Mesenteric fat pad (tissue), 1 donor: Measurements from ENCODE around the gene WBP4. TPM values are rescaled to one million over a fixed set of nuclear protein-coding genes. Genes with fewer than 3 reads are reported as not detected.
A peak's percentile ranks its signal among the peaks of the same experiment; 100 is the strongest.

Experiments used
- DNase-seq: peaks from one replicate; pipeline ENCODE4 v3.0.0-alpha.2; 2020; ENCODE audit warnings: low spot score
- total RNA-seq: library from RNA; stranded (reverse); fragmentation: NEBNext Ultra II Directional; extraction: Animal tissue kit (Norgen Biotek cat#: 25700); gene quantifications from one replicate; pipeline ENCODE4 v1.2.1, GENCODE V29; 2021
- donor health status: DM: yes; HTN: yes; CAD: no.

WBP4 gene
- total RNA-seq, 1 donor from 2014 or later = 11.9 TPM

DNA sequence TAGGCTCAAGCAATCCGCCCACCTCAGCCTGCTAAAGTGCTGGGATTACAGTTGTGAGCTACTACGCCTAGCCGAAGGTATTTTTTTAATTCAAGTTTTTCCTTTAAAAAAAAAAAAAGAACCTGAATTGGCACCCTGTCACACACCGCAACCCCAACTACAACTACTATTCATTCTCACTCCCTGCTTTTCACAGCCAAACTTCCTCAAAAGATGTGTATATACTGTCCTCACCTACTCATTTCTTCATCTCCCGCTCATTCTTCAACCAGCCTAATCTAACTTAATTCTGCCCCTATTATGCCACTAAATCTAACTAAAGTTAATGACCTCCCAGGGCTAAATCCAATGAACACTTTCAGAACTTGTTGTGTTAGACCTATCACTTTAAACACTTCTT lies 12.7 kb upstream of the WBP4 start:
- DNase-seq = no peak

DNA sequence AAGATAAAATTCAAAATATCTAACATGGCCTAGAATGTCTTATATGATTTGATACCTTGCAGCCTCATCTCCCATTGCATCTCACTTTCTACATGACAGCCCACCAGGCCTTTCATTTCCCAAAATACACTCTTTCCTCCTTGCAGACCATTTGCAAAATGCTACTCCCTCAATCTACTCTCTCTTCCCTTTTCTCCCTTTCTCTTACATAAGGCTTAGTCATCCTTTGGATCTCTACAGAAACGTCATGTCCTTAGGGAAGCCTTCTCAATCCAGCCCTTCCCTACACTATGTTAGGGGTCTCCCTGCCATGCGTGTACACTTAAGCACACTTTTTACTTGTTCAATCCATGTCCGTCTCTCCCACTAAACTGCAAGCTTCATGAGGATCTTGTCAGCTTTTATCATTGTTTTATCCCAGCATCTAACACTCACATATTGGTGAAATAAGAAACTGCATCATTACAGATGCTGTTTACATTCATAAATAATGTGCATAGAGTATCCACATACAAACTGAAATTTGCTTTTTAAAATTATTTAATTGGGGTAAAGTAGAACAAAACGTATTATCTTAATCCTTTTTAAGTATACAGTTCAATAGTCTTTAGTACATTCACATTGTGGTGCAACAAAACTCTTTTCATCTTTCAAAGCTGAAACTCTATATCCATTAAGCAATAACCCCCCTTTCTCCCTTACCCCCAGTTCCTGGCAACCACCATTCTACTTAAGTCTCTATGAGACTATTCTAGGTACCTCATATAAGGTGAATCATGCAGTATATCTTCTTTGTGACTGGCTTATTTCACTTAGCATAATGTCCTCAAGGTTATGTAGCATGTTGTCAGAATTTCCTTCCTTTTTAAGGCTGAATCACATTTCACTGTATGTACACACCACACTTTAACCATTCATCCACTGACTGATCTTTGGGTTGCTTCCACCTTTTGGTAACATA lies 11.5 kb upstream of the WBP4 start:
- no peak for DNase-seq

DNA sequence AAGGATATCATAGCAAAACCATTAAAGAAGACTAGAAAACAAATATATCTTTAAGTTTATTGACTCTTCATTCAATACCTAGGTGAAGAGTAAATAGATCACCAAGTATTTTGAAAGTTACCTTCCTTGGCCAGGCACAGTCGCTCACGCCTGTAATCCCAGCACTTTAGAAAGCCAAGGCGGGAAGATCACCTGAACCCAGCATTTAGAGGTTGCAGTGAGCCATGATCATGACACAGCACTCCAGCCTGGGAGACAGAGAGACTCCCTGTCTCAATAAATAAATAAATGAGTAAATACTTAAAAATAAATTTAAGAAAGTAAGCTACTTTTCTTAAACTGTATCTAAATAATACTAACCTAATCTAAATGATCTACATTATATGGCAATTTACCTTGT lies 8.9 kb upstream of the WBP4 start:
- DNase-seq = no peak

DNA sequence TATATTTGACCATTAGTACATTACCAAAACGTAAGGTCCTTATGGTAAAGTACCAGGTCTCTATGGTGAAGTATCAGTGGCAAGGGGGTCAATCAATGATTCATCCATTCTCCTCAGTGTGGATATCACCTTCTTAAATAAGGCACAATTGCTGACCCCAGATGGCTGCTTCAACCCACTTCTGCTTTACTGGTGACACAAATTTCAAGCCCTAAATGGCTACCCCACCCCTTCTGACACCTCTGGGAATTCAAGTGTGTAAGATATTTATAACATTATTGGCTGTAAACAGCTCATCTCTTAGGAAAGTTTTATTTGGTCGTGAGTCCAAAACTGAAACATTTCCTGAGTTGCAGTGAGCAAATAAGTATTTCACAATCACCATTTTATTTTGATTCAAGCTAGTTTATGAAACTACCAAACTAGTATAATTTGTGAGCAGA lies 7.9 kb upstream of the WBP4 start:
- no peak for DNase-seq

DNA sequence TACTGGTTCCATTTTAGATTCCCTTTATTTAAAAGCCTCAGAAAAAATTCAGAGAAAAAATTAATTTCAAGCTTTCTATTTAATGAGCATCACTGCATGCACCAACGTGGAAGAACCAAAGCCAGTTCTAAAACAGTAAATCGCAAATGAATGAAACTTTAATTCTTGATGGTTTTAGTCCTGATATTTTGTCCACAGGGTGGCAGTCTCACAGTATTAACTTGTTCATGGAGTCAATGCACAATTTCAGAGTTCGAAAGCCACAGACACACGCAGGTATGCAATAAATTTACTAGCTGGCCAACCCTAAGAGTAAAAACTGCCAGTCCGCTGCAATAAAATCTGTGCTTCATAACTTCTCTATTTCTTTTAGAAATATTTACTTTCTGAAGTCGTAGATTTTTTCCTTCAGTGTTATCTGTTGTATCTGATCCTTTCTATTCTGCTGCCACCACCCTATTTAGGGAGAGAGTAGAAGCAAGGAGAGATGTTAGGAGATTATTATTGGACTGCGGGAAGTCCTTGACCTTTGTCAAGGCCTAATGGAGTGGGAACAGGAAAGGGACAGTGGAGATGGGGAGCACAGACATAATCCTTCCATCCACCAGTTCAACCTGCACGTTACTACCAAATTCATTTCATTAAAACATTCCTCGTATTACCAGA lies 7.0 kb upstream of the WBP4 start:
- no peak for DNase-seq

DNA sequence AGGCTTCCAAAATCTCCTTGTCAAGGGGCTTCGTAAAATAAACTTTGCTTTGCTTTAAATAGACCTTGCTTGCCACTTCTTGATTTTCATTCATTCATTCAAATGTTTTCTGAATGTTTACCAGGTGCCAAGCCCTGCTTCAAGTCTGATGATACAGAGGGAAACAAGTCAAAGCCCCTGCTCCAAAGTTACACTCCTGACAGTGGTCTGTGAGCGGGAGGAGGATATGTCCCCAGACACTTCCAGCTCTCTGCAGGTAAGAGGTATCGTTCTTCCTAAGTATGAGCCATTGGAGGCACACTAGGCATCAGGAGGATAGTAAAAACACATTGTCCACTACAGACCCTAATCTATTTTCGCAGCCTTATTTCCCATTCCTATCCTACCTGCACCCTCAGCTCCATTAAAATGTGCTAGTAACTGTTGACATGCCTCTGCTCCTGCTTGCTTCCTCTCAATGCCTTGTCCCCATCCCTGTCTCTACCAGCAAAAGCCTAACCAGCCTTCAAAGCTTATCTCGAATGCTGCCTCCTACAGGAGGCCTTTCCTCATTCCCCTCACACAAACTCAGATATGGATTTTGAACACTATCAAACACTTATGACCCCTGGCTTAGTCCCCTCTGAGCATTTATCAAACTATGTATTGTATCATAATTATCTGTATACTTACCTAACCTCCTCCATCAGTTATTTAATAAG lies 6.2 kb upstream of the WBP4 start:
- no peak for DNase-seq

DNA sequence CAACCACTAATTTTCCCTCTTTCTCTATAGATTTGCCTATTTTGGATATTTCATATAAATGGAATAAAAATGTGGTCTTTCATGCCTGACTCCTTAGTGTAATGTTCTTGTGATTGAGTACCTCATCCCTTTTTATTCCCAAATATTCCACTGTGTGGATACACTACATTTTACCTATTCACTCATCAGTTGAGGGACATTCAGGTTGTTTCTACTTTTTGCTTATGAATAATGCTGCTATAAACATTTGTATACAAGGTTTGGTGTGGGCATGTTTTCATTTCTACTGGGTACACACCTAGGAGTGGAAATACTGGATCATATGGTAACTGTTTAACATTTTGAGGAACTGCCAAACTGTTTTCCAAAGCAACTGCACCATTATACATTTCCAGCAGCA lies 5.1 kb upstream of the WBP4 start:
- no peak for DNase-seq

DNA sequence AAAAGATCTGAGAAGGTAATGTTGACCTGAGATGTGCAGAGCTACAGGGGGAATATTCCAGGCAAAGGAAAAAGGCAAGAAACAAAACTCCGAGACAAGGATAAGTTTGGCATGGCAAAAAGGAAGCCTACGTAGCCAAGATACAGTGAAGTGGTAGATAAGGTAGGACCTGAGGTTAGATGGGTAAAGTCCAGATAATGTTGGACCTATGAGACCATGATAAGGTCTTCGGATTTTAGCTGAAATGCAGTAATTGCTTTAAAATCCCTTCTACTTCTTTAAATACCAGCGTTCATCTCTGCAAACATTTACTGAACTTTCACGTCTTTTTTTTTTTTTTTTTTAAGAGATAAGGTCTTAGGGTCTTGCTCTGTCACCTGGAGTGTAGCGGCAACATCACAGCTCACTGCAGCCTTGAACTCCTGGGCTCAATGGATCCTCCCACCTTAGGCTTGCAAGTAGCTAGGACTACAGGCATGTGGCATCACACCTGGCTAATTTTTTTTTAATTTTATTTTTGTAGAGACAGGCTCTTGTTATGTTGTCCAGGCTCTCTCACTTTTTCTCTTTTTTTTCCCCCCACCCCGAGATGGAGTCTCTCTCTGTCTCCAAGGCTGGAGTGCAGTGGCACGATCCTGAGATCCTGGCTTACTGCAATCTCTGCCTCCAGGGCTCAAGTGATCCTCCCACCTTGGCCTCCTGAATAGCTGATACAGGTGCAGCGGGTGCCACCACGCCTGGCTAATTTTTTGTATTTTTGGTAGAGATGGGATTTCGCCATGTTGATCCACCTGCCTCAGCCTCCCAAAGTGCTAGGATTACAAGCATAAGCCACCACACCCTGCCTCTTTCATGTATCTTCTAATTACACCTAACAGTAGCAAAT lies 4.2 kb upstream of the WBP4 start:
- no peak for DNase-seq

DNA sequence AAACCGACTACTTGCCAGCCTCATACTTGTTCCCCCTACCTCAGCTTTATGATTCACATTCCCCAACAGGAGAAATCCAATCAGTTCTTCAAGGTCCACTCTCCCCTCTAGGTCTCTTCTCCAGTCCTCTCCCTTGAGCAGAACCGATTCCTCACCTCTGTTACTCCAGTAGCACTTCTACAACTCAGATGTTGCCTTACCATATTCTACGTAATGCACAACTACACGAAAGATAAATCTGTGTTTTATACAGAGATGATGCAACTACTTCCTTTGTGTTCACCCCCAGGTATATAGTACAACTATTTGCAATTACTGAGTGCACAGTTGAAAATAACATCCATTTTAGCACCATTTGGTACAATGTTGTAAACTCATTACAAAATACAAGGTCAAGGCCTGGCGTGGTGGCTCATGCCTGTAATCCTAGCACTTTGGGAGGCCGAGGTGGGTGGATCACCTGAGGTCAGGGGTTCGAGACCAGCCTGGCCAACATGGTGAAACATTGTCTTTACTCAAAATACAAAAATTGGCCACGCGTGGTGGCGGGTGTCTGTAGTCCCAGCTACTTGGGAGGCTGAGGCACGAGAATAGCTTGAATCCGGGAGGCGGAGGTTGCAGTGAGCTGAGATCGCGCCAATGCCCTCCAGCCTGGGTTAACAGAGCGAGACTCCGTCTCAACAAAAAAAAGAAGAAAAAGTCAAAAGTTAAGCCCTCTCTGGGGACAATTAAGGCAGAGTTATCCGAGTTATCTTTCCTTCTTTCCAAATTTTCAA lies 2.8 kb upstream of the WBP4 start:
- no peak for DNase-seq

DNA sequence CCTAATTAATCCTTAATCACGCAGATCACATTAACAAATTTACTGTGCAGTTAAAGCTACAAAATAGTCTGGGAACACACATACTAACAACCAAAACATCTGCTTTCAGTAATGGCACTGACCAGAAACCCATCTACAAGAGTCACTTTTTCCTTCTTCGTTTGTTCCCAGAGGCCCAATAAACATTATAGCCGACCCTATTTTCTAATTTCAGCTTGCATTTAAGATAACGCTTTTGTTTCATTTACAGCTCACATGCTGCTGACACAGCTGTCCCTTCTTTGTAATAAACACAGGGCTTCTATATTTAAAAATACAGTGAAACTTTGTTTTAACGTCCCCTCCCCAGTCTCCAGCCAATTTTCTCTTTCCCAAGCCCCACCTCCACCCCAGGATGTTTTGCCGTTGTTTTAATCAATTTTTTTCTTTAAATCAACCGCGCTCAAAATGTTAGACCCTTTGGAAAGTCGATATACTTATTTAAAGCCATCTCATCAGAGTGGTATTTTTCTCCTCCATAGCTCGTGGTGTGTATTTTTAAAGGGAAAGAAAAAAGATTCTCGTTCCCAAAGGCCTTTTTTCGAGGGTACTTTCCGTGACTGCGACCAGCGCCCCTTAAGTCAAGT lies 1.7 kb upstream of the WBP4 start:
- no peak for DNase-seq

DNA sequence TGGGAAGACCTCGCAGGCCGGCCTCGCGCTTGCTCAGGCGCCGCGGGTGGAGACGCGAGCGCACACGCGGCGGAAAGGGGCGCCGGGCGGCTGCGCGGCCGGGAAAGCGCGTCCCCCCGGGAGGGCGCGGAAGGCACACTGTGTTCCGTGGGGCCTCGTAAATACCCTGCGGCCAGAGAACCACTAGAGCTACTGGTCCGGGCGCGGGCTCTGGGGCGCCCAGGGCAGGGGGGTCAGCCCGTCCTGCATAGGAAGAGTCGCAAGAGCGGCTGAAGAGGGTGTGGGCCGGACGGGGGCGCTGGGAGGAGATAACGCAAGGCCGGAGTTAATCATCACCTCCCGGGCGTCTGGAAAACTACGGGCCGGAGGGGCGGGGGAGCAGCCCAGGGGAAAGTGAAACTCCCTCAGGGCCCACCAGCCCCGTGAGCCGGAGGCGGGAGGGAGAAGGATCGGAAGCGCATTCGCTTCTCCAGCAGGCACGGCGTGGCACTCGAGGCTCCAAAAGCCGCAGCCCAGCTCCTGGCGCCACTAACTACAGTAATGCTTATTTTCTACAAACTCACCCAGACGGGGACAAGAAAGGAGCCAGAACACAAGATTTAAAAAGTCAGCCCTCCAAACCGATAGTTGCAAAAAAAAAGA lies 1.1 kb upstream of the WBP4 start:
- peak; percentile 95 for DNase-seq

DNA sequence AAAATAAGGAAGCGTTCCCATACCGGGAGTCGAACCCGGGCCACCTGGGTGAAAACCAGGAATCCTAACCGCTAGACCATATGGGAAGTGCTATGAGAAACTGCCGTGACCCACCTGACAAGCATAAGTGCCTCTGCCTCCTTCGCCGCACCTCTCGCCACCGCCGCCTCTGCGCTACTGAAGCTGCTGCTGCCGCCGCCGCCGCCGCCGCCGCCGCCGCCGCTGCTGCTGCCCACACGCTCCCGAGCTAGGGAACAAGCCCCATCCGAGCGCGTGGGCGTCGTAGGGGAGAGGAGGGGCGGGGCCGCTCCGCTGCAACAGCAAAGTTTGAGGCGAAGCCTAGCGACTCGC lies 610 bp upstream of the WBP4 start:
- DNase-seq = peak; percentile 93

DNA sequence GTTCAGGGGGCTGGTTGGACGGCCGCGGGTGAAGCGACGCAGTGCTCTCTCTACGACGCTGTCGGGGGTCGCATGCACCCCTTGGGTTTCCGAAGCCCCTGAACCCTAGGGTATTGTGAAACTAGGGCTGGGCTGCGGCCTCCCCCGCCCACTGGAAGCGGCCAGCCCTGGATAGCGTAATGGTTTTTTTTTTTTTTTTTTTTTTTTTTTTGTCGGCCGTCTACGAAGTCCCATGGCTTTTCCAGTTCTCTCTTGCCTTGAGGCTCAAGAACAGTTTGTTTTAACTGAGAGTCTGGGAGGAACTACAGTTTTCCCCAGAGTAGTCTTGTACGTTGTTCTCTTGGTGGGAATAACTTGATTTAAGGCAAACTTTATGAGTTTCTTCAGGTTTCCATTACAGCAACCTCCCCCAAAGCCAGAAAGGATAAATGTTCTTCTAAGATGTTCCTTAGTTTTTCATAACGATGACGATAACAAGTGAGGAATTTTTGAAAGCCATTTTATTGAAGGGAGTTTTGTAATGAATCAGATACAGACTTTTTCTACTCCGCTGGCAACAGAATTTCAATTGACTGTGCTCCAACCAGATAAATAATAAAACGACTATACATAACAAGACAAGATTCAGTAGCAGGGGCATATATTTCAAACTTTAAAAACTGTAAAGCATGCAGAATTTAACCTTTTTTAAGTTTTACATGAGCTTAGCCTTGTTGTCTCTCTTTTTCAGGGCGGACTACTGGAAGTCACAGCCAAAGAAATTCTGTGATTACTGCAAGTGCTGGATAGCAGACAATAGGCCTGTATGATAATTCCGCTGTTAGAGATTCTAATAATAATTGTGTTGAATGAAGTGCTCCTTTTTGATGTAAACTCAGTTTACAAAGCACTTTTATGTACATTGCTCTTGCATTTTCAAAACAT lies 867 bp downstream of the WBP4 start:
- no peak for DNase-seq

DNA sequence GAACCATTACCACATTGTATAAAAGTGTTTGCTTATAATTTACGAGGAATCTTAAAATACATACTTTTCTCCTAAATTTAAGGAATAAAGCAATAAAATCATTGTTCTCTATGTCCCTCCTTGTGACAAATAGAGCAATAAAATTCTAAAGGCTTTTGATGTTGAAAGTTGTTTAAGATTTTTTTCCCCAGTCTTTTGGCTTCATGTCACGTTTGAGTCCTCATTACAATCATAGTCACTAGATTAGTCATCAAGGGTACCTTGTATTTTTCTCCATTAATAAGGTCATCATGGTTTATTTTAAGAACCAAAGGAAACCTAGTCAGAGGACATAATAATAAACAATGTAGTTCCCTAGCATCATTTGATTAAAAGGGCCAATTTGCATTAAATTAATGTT lies 3.2 kb downstream of the WBP4 start:
- no peak for DNase-seq

DNA sequence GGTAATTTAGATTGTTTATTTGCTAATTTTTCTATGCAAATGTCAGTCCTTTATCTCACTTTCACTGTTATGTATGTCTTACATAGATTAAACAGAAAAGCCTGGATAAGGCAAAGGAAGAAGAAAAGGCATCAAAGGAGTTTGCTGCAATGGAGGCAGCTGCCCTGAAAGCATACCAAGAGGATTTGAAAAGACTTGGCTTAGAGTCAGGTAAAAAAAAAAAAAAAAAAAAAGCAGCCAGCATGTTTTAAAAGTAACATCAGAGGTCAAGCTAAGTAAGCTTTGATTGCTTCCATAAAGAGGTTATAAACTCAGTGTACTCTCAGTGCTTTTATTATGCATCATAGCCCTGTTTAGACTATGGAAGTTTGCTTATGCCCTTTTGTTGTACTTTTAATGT lies 3.8 kb downstream of the WBP4 start:
- DNase-seq = no peak

DNA sequence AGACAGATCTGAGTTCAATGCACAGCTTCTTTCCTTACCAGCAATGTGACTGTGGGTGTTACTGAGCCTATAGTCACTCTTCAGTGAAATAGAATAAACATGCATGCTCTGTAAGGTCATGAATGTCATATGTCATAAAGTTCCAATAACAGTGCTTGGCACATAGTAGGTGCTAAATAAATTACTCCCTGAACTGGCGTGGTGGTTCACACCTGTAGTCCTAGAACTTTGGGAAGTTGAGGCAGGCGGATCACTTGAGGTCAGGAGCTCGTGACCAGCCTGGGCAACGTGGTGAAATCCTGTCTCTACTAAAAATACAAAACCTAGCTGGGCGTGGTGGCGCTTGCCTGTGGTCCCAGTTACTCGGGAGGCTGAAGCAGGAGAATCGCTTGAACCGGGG lies 13.2 kb downstream of the WBP4 start:
- no peak for DNase-seq

DNA sequence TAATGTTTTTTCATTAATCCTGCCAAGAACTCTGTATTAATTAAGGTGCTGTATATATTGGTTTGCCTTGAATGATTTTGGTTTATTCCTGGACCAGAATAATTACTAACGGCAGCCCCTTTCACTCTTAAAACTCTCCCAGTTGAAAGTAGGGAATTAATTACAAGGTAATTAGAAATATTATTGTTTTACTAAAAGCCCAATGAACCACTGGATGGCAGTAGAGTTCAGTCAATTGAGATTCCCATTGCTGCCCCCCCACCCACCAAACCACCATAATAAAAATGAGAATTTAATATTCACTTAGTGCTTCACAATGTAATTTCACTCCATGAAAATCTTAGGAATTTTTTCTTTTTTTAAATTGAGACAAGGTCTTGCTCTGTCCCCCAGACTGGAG lies 13.7 kb downstream of the WBP4 start:
- no peak for DNase-seq

DNA sequence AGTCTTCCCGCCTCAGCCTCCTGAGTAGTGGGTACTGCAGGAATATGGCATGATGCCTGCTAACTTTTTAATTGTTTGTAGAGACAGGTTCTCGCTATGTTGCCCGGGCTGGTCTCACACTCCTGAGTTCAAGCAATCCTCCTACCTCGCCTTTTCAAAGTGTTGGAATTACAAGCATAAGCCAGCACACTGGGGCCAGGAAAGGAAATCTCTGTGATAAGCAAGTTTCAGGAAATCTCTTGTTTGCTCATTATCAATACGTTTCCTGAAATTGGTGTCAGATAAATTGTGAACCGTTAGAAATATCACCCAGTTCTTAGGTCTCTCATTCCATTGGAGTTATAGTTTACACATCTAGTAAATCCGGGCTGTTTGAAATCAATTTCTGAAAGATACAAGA lies 14.2 kb downstream of the WBP4 start:
- no peak for DNase-seq
